ENCODE measurements around the gene COL27A1. TPM values are rescaled to one million over a fixed set of nuclear protein-coding genes. Genes with fewer than 3 reads are reported as not detected.

The COL27A1 gene
- total RNA-seq, 2 donors from 2014 or later: 8.7 to 54.8 TPM

DNA sequence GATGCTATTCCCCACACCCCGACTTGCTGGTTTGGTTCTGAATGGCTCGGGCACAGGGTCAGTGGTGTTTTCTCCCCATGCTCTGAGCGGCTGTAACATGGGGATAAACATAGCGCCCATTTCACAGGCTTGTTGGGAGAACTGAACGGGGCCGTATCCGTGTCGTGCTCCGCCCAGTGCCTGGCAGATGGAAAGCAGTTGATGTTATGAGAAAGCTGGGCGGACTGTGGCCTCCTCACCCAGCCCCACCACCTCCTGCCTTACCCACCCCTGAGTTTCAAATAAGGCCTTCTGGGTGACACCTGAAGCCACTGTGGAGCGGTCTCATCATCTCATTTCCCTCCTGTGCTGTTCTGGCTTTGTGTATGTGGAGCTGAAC, 188.8 kb downstream of the COL27A1 start:
- Histone ChIP-seq H3K9me3 (no peaks in the 10 kb centered on the region), H3K36me3 (peaks cover 14 to 18% of the 10 kb centered on the region in 2 donors), H3K27me3 (replicated peaks; ENCODE audit: insufficient read depth) (no peaks in the 10 kb centered on the region), H3K4me3 (no peak overlapping the region), H3K4me1 (replicated peaks) (no peaks in the 10 kb centered on the region), H3K27ac (no peak overlapping the region)
- TF ChIP-seq POLR2A (IDR thresholded peaks at IDR 0.05): no peak
- no peak for TF ChIP-seq CTCF (IDR thresholded peaks at IDR 0.05)
- no peak for TF ChIP-seq POLR2AphosphoS5 (IDR thresholded peaks at IDR 0.05)
- 86% methylated on average over 11 of the region's 11 CpGs for WGBS
- DNase-seq (ENCODE audit: low spot score): no peak
- intact Hi-C loops (cut with DNase I): no loop called here

GRCh38 chr9:114344692-114345091, 189.4 kb downstream of the COL27A1 start:
- Histone ChIP-seq H3K27ac (no peak overlapping the region), H3K36me3 (peaks cover 14 to 18% of the 10 kb centered on the region in 2 donors), H3K4me3 (no peak overlapping the region), H3K4me1 (replicated peaks) (no peaks in the 10 kb centered on the region), H3K27me3 (replicated peaks; ENCODE audit: insufficient read depth) (no peaks in the 10 kb centered on the region), H3K9me3 (no peaks in the 10 kb centered on the region)
- intact Hi-C loops (cut with DNase I): no loop called here
- no peak for TF ChIP-seq POLR2AphosphoS5 (IDR thresholded peaks at IDR 0.05)
- TF ChIP-seq CTCF (IDR thresholded peaks at IDR 0.05): no peak
- no peak for TF ChIP-seq POLR2A (IDR thresholded peaks at IDR 0.05)
- 38% methylated on average over 3 of the region's 3 CpGs for WGBS
- no peak for DNase-seq (ENCODE audit: low spot score)

DNA sequence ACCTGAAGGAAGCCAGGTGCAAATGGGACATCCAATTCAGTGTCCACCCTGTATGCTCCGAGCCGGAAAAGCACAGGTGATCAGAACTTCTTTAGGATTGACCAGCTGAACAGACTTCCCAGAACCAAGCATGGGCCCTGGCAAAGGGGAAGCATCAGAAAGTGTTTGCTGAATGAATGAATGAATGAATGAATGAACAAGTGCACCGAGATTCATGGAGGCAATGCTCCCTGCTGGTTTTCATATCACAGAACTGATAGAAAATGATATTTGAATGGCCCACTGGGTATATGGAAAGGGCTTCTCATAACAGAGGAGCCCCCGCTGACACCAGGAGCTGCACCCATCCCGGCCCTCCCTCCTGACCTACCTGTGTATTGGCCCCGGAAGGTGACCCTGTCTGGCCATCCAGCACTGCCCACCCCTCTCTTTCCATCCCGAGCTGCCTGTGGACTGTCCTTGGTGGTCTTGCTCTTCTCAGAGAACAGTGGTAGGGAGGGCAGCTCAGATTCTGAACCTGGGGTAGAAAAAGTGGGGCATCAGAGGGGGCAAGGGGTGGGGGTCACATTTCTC, 190.2 kb downstream of the COL27A1 start:
- Histone ChIP-seq H3K27me3 (replicated peaks; ENCODE audit: insufficient read depth) (no peaks in the 10 kb centered on the region), H3K27ac (no peak overlapping the region), H3K4me1 (replicated peaks) (no peaks in the 10 kb centered on the region), H3K4me3 (no peak overlapping the region), H3K9me3 (no peaks in the 10 kb centered on the region), H3K36me3 (peaks cover 14 to 15% of the 10 kb centered on the region in 2 donors)
- 92% methylated on average over 7 of the region's 7 CpGs for WGBS
- TF ChIP-seq POLR2A (IDR thresholded peaks at IDR 0.05): no peak
- no peak for TF ChIP-seq CTCF (IDR thresholded peaks at IDR 0.05)
- no peak for DNase-seq (ENCODE audit: low spot score)
- intact Hi-C loops (cut with DNase I): no loop called here

GRCh38 chr9:114346146-114346545, 190.8 kb downstream of the COL27A1 start:
- H3K27ac ChIP-seq: no peak overlapping the region
- no peak for DNase-seq (ENCODE audit: low spot score)
- H3K4me3 ChIP-seq: no peak overlapping the region
- no peaks in the 10 kb centered on the region for H3K4me1 ChIP-seq (replicated peaks)
- intact Hi-C loops (cut with DNase I): no loop called here
- H3K36me3 ChIP-seq: peaks cover 9 to 14% of the 10 kb centered on the region in 2 donors
- 81% methylated on average over 11 of the region's 11 CpGs for WGBS
- no peak for TF ChIP-seq CTCF (IDR thresholded peaks at IDR 0.05)
- TF ChIP-seq POLR2AphosphoS5 (IDR thresholded peaks at IDR 0.05): no peak
- no peak for TF ChIP-seq POLR2A (IDR thresholded peaks at IDR 0.05)
- no peaks in the 10 kb centered on the region for H3K9me3 ChIP-seq
- no peaks in the 10 kb centered on the region for H3K27me3 ChIP-seq (replicated peaks; ENCODE audit: insufficient read depth)

DNA sequence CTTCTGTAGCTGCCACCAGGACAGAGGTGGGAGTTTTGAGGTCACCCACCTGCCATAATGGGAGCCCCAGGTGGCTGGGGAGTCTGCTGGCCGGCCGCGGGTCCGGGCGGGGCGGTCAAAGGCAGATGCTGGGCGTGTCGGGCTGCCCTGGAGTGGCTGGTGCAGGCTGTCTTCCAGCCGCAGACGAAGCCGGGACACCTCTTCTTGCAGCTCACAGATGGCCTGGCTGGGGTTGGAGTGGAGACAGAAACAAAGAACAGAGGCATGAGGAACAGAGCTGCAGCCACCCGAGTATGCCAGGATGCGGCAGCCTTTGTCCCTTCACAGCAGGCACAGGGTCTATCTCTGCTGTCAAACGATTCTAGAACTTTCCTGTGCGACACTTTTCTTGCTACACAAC, 192.3 kb downstream of the COL27A1 start:
- Histone ChIP-seq H3K27me3 (replicated peaks; ENCODE audit: insufficient read depth) (no peaks in the 10 kb centered on the region), H3K36me3 (peaks cover 0 to 12% of the 10 kb centered on the region in 2 donors), H3K9me3 (no peaks in the 10 kb centered on the region), H3K4me1 (replicated peaks) (no peaks in the 10 kb centered on the region), H3K27ac (no peak overlapping the region), H3K4me3 (no peak overlapping the region)
- 86% methylated on average over 15 of the region's 15 CpGs for WGBS
- TF ChIP-seq CTCF (IDR thresholded peaks at IDR 0.05): no peak
- no peak for TF ChIP-seq POLR2AphosphoS5 (IDR thresholded peaks at IDR 0.05)
- no peak for TF ChIP-seq POLR2A (IDR thresholded peaks at IDR 0.05)
- no peak for DNase-seq (ENCODE audit: low spot score)
- intact Hi-C loops (cut with DNase I): no loop called here

Measured in prostate gland (tissue), 2 donors.